Activated naive CD8-positive, alpha-beta T cell treated with anti-CD3 and anti-CD28 coated beads, Interleukin-2, amount 50 U/mL, for 24 hours (primary cell): ENCODE results near the gene ATF6.

ENCODE experiments used
- ATAC-seq: fragments of 150-1000 bp; cut with Tn5 transposase; one replicate; pipeline ENCODE4 v1.10.0; 2021
- DNase-seq: peaks from one replicate; pipeline ENCODE4 v3.0.0; 2021
- H3K27ac Mint-ChIP-seq: one replicate; pipeline ENCODE4 v1.8.0; 2021; ENCODE audit warnings: mild to moderate bottlenecking, mixed read lengths
- H3K27me3 Mint-ChIP-seq: one replicate; pipeline ENCODE4 v1.8.0; 2021; ENCODE audit warnings: mixed read lengths
- H3K36me3 Mint-ChIP-seq: one replicate; pipeline ENCODE4 v1.8.0; 2021; ENCODE audit warnings: low read depth, mixed read lengths
- H3K4me1 Mint-ChIP-seq: one replicate; pipeline ENCODE4 v1.8.0; 2021; ENCODE audit warnings: mixed read lengths
- H3K4me3 Mint-ChIP-seq: one replicate; pipeline ENCODE4 v1.8.0; 2021; ENCODE audit warnings: mild to moderate bottlenecking, moderate library complexity, mixed read lengths
- H3K9me3 Mint-ChIP-seq: one replicate; pipeline ENCODE4 v1.8.0; 2021; ENCODE audit warnings: mixed read lengths

ATF6 gene

DNA sequence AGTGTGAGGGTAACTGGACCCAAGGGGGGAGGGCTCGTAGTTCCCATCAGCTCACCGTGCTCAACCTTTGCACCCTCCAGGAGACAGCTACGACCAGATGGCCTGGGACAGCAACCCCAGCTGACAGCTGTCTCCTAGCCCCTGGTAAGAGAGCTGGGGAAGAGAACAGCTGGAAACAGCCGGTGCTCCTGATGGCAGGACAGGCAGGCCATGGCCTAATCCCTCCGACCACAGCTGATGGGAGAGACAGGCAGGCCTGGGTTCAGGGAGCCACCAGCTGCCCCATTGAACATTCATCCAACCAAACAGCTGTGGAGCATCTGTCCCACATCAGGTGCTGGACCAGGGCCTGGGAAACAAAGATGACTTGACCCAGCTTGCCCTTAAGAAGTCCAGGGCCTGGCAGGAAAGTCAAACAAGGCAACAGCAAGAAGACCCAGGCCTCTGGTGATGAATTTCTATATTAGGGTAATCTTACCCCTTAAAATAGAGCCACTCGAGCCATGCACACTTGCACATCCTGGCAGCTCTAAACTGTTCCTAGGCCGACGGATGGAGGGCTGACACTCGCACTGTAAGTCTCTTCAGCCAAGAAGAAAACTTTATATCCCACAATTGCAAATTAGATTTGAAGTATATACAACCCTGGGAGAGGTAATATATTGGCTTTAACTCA is 245.4 kb downstream of the ATF6 start:
- DNase-seq, result no peak
- no peak for ATAC-seq
- Mint-ChIP-seq H3K4me1 (no peaks in the 10 kb centered on the region), H3K36me3 (no peaks in the 10 kb centered on the region), H3K27me3 (no peaks in the 10 kb centered on the region), H3K27ac (no peak overlapping the region), H3K9me3 (no peaks in the 10 kb centered on the region), H3K4me3 (no peak overlapping the region)

DNA sequence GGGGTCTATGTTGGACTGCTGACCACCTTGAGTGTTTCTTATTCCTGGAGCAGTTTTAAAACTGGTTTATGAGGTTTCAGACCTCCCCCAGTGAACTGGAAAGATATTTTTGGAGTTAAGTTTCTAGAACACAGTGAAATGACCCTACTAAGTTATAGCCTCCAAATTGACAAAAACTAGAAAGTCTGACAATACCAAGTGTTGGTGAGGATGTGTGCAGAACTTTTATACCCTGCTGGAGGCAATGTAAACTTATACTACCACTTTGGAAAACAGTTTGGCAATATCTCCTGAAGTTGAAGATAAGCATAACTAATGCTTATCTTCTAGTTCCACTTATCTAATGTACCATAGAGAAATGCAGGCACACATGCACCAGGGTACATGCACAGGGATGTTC is 247.2 kb downstream of the ATF6 start:
- no peaks in the 10 kb centered on the region for H3K27me3 Mint-ChIP-seq
- ATAC-seq (no peak), DNase-seq (no peak)
- no peaks in the 10 kb centered on the region for H3K36me3 Mint-ChIP-seq
- no peak overlapping the region for H3K27ac Mint-ChIP-seq
- H3K9me3 Mint-ChIP-seq, result no peaks in the 10 kb centered on the region
- H3K4me1 Mint-ChIP-seq, result no peaks in the 10 kb centered on the region
- no peak overlapping the region for H3K4me3 Mint-ChIP-seq
